ENCODE measurements around the gene FOCAD. TPM values are rescaled to one million over a fixed set of nuclear protein-coding genes. Genes with fewer than 3 reads are reported as not detected.

FOCAD gene
- total RNA-seq, 1 donor, result 45.6 TPM

DNA sequence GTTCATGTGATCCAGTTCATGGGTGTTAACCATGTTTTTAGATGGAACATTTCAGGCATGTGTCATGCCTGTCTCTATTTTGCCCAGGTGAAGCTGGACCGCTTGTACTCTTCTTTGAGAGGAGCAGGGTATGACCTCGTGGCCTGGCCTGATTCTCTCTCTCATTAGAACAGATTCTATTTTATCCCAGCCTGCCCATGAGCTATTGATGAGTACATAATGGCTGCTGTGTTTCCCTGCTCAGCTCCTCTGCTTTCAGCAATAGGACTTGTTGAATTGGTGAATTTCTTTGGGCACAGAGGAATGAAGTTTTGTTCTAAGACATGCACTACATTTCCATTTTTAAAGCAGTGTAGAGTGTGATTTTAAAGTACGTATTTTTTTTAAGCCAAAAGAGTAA lies 261.2 kb downstream of the FOCAD start:
- no peak for TF ChIP-seq CTCF (IDR thresholded peaks at IDR 0.05; ENCODE audit: extremely low read depth, low read depth, low read length)
- H3K4me1 ChIP-seq (ENCODE audit: insufficient read depth, low read length), result peaks cover 4% of the 10 kb centered on the region
- H3K27me3 ChIP-seq (ENCODE audit: insufficient read depth, low read length), result no peaks in the 10 kb centered on the region

GRCh38 chr9:20945856-20946255 lies 261.8 kb downstream of the FOCAD start:
- Histone ChIP-seq H3K36me3 (ENCODE audit: insufficient read depth, low read length) (peaks cover 7% of the 10 kb centered on the region), H3K27ac (ENCODE audit: low read depth, low read length) (no peak overlapping the region), H3K4me3 (ENCODE audit: insufficient read depth, low read length) (no peak overlapping the region)

More for the DNA sequence above, 261.2 kb downstream of the FOCAD start:
- no peak overlapping the region for H2AFZ ChIP-seq (ENCODE audit: low read length)
- no peak for DNase-seq (ENCODE audit: insufficient read length, low spot score, missing footprints)
- no peaks in the 10 kb centered on the region for H4K20me1 ChIP-seq (ENCODE audit: insufficient read depth, low read length)
- H3K27ac ChIP-seq (ENCODE audit: low read depth, low read length), result no peak overlapping the region
- no peaks in the 10 kb centered on the region for H3K79me2 ChIP-seq (ENCODE audit: insufficient read depth, low read length)
- H3K9me3 ChIP-seq (ENCODE audit: low read depth, low read length), result no peaks in the 10 kb centered on the region
- H3K36me3 ChIP-seq (ENCODE audit: insufficient read depth, low read length), result peaks cover 2% of the 10 kb centered on the region
- no peak overlapping the region for H3K4me3 ChIP-seq (ENCODE audit: insufficient read depth, low read length)
- no peak overlapping the region for H3K4me2 ChIP-seq (ENCODE audit: insufficient read depth, low read length)

GRCh38 chr9:20948703-20949102 lies 264.6 kb downstream of the FOCAD start:
- no peaks in the 10 kb centered on the region for H4K20me1 ChIP-seq (ENCODE audit: insufficient read depth, low read length)
- no peak for DNase-seq (ENCODE audit: insufficient read length, low spot score, missing footprints)
- H3K4me2 ChIP-seq (ENCODE audit: insufficient read depth, low read length), result no peak overlapping the region
- no peak for TF ChIP-seq CTCF (IDR thresholded peaks at IDR 0.05; ENCODE audit: extremely low read depth, low read depth, low read length)
- no peaks in the 10 kb centered on the region for H3K9me3 ChIP-seq (ENCODE audit: low read depth, low read length)
- H3K4me1 ChIP-seq (ENCODE audit: insufficient read depth, low read length), result no peaks in the 10 kb centered on the region
- no peak overlapping the region for H2AFZ ChIP-seq (ENCODE audit: low read length)
- H3K27me3 ChIP-seq (ENCODE audit: insufficient read depth, low read length), result no peaks in the 10 kb centered on the region
- H3K79me2 ChIP-seq (ENCODE audit: insufficient read depth, low read length), result no peaks in the 10 kb centered on the region
- no peak overlapping the region for H3K27ac ChIP-seq (ENCODE audit: low read depth, low read length)
- H3K4me3 ChIP-seq (ENCODE audit: insufficient read depth, low read length), result no peak overlapping the region
- H3K36me3 ChIP-seq (ENCODE audit: insufficient read depth, low read length), result peaks cover 22% of the 10 kb centered on the region

More at GRCh38 chr9:20945856-20946255, 261.8 kb downstream of the FOCAD start:
- no peaks in the 10 kb centered on the region for H3K9me3 ChIP-seq (ENCODE audit: low read depth, low read length)
- no peak for DNase-seq (ENCODE audit: insufficient read length, low spot score, missing footprints)
- H3K27me3 ChIP-seq (ENCODE audit: insufficient read depth, low read length), result no peaks in the 10 kb centered on the region
- no peaks in the 10 kb centered on the region for H4K20me1 ChIP-seq (ENCODE audit: insufficient read depth, low read length)
- no peaks in the 10 kb centered on the region for H3K79me2 ChIP-seq (ENCODE audit: insufficient read depth, low read length)
- H3K4me2 ChIP-seq (ENCODE audit: insufficient read depth, low read length), result no peak overlapping the region
- H3K4me1 ChIP-seq (ENCODE audit: insufficient read depth, low read length), result peaks cover 2% of the 10 kb centered on the region
- no peak overlapping the region for H2AFZ ChIP-seq (ENCODE audit: low read length)
- no peak for TF ChIP-seq CTCF (IDR thresholded peaks at IDR 0.05; ENCODE audit: extremely low read depth, low read depth, low read length)

DNA sequence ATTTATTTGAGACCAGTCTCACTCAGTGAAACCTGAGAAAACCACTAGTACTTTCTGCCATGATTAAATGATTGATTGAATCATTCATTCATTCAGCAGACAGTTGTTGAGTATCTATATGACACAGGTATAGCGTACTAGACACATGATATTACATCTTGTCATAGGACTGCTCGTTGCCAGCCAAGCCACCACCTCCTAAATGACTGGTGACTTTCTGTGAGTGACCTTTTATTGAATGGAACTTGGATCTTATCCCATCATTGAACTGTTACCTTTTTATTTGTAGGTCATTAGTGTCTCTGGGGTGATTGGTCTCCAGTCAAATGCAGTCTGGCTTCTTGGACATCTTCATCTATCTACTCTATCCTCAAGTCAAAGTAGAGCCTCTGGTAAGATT lies 266.6 kb downstream of the FOCAD start:
- no peak for TF ChIP-seq CTCF (IDR thresholded peaks at IDR 0.05; ENCODE audit: extremely low read depth, low read depth, low read length)
- Histone ChIP-seq H3K27me3 (ENCODE audit: insufficient read depth, low read length) (no peaks in the 10 kb centered on the region), H3K9me3 (ENCODE audit: low read depth, low read length) (no peaks in the 10 kb centered on the region), H3K4me2 (ENCODE audit: insufficient read depth, low read length) (no peak overlapping the region), H3K4me3 (ENCODE audit: insufficient read depth, low read length) (no peak overlapping the region), H3K36me3 (ENCODE audit: insufficient read depth, low read length) (peaks cover 22% of the 10 kb centered on the region), H2AFZ (ENCODE audit: low read length) (no peak overlapping the region), H3K4me1 (ENCODE audit: insufficient read depth, low read length) (no peaks in the 10 kb centered on the region), H4K20me1 (ENCODE audit: insufficient read depth, low read length) (no peaks in the 10 kb centered on the region), H3K79me2 (ENCODE audit: insufficient read depth, low read length) (no peaks in the 10 kb centered on the region), H3K27ac (ENCODE audit: low read depth, low read length) (no peak overlapping the region)
- no peak for DNase-seq (ENCODE audit: insufficient read length, low spot score, missing footprints)
